Measurements from ENCODE around the gene LRRIQ4.

Gene LRRIQ4

DNA sequence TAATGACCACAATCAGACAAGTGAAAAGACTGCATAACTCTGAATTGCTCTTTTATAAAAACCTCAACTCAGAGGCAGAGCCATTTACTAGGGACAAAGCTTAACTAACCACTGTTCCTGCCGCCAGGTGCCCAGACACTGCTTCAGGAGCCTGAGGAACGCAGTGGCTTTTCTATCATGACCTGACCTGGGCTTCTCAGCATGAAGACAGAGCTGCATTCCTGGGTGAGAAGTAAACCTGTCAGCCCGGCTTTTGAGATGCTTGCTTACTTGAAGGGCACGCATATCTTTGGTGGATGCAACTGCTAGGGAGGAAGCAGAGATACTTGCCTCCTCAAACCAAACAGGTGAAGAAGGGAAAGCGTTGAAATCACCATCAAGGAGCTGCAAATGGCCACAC lies 49.2 kb downstream of the LRRIQ4 start:
- Histone ChIP-seq H3K27ac (ENCODE audit: low read depth, low read length) (no peak overlapping the region), H3K9ac (ENCODE audit: low read length) (no peak overlapping the region), H3K79me2 (ENCODE audit: insufficient read depth, low read length) (no peaks in the 10 kb centered on the region), H3K27me3 (ENCODE audit: low read length) (no peaks in the 10 kb centered on the region), H4K20me1 (ENCODE audit: low read depth, low read length) (no peaks in the 10 kb centered on the region), H2AFZ (ENCODE audit: low read depth, low read length, severe bottlenecking) (no peak overlapping the region), H3K9me3 (ENCODE audit: insufficient read depth, low read length) (no peaks in the 10 kb centered on the region), H3F3A (ENCODE audit: insufficient read depth) (no peaks in the 10 kb centered on the region), H3K4me2 (ENCODE audit: low read depth, low read length, poor library complexity, severe bottlenecking) (no peak overlapping the region), H3K9me2 (replicated peaks; ENCODE audit: insufficient read depth, low read length) (no peaks in the 10 kb centered on the region), H3K4me3 (ENCODE audit: insufficient read depth, low read length, poor library complexity, severe bottlenecking) (no peak overlapping the region), H3K36me3 (ENCODE audit: low read length) (no peaks in the 10 kb centered on the region)
- TF ChIP-seq, protein P1, sequence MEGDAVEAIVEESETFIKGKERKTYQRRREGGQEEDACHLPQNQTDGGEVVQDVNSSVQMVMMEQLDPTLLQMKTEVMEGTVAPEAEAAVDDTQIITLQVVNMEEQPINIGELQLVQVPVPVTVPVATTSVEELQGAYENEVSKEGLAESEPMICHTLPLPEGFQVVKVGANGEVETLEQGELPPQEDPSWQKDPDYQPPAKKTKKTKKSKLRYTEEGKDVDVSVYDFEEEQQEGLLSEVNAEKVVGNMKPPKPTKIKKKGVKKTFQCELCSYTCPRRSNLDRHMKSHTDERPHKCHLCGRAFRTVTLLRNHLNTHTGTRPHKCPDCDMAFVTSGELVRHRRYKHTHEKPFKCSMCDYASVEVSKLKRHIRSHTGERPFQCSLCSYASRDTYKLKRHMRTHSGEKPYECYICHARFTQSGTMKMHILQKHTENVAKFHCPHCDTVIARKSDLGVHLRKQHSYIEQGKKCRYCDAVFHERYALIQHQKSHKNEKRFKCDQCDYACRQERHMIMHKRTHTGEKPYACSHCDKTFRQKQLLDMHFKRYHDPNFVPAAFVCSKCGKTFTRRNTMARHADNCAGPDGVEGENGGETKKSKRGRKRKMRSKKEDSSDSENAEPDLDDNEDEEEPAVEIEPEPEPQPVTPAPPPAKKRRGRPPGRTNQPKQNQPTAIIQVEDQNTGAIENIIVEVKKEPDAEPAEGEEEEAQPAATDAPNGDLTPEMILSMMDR (IDR thresholded peaks at IDR 0.05; ENCODE audit: insufficient read depth, low read length, poor library complexity, severe bottlenecking) = no peak
- TF ChIP-seq EZH2phosphoT487 (conservative IDR thresholded peaks at IDR 0.05; ENCODE audit: low read length) = no peak

DNA sequence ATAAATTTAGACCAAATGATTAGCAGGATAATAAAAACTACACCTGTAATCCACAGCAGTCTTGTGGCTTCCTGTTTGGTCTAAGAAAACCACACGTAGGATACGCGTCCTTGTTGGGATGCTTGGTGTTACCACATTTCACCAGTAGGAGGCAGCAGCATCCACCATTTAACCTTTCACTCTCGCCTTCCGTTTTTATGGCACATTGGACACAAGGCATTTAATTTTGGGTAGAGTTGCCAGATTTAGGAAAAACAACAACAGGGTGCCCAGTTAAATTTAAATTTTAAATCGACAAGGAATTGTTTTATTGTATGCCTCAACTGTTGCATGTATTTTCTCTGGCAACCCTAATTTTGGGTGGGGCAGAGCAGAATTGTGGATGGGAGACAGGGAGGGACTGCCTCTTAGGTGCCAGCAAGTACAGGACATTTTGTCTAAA lies 50.8 kb downstream of the LRRIQ4 start:
- no peak overlapping the region for H2AFZ ChIP-seq (ENCODE audit: low read depth, low read length, severe bottlenecking)
- no peaks in the 10 kb centered on the region for H3K9me3 ChIP-seq (ENCODE audit: insufficient read depth, low read length)
- H3K79me2 ChIP-seq (ENCODE audit: insufficient read depth, low read length) = no peaks in the 10 kb centered on the region
- no peak overlapping the region for H3K4me3 ChIP-seq (ENCODE audit: insufficient read depth, low read length, poor library complexity, severe bottlenecking)
- H3F3A ChIP-seq (ENCODE audit: insufficient read depth) = no peaks in the 10 kb centered on the region
- no peaks in the 10 kb centered on the region for H3K9me2 ChIP-seq (replicated peaks; ENCODE audit: insufficient read depth, low read length)
- peak overlapping the region; percentile 6 for H3K4me2 ChIP-seq (ENCODE audit: low read depth, low read length, poor library complexity, severe bottlenecking)
- no peaks in the 10 kb centered on the region for H3K36me3 ChIP-seq (ENCODE audit: low read length)
- no peak overlapping the region for H3K27ac ChIP-seq (ENCODE audit: low read depth, low read length)
- H3K27me3 ChIP-seq (ENCODE audit: low read length) = no peaks in the 10 kb centered on the region
- no peak overlapping the region for H3K9ac ChIP-seq (ENCODE audit: low read length)
- no peak for TF ChIP-seq EZH2phosphoT487 (conservative IDR thresholded peaks at IDR 0.05; ENCODE audit: low read length)
- TF ChIP-seq, protein P1 (IDR thresholded peaks at IDR 0.05; ENCODE audit: insufficient read depth, low read length, poor library complexity, severe bottlenecking) = peak; percentile 90
- H4K20me1 ChIP-seq (ENCODE audit: low read depth, low read length) = no peaks in the 10 kb centered on the region

DNA sequence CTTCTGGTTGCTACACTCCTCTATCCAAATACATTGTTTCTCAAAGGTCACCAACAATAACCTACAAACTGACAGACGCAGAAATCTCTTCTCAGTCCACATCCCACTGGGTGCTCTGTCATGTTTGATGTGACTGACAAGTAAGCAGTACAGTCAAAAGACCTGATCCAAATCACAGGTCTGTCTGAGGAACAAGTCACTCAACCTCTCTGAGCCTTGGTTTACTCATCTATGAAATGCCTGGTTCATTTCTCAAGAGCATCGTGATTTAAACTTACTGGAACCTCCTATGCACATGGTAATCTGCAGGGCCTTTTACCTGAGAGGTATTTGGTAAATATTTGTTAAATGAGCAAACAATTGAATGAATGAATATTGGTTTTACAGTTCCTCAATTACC lies 51.6 kb downstream of the LRRIQ4 start:
- H2AFZ ChIP-seq (ENCODE audit: low read depth, low read length, severe bottlenecking) = no peak overlapping the region
- TF ChIP-seq, protein P1 (IDR thresholded peaks at IDR 0.05; ENCODE audit: insufficient read depth, low read length, poor library complexity, severe bottlenecking) = no peak
- no peak for TF ChIP-seq EZH2phosphoT487 (conservative IDR thresholded peaks at IDR 0.05; ENCODE audit: low read length)
- no peak overlapping the region for H3K4me3 ChIP-seq (ENCODE audit: insufficient read depth, low read length, poor library complexity, severe bottlenecking)
- H3K79me2 ChIP-seq (ENCODE audit: insufficient read depth, low read length) = no peaks in the 10 kb centered on the region
- no peaks in the 10 kb centered on the region for H3K9me3 ChIP-seq (ENCODE audit: insufficient read depth, low read length)
- H3K9me2 ChIP-seq (replicated peaks; ENCODE audit: insufficient read depth, low read length) = no peaks in the 10 kb centered on the region
- H3K36me3 ChIP-seq (ENCODE audit: low read length) = no peaks in the 10 kb centered on the region
- H4K20me1 ChIP-seq (ENCODE audit: low read depth, low read length) = no peaks in the 10 kb centered on the region
- no peaks in the 10 kb centered on the region for H3K27me3 ChIP-seq (ENCODE audit: low read length)
- H3K27ac ChIP-seq (ENCODE audit: low read depth, low read length) = no peak overlapping the region
- H3F3A ChIP-seq (ENCODE audit: insufficient read depth) = no peaks in the 10 kb centered on the region
- H3K9ac ChIP-seq (ENCODE audit: low read length) = no peak overlapping the region
- H3K4me2 ChIP-seq (ENCODE audit: low read depth, low read length, poor library complexity, severe bottlenecking) = no peak overlapping the region
